Epithelial cell of proximal tubule (primary cell): ENCODE results near the gene SPINT3. TPM values are rescaled to one million over a fixed set of nuclear protein-coding genes. Genes with fewer than 3 reads are reported as not detected.

Source experiments
- DNase-seq: peaks from one replicate; pipeline ENCODE4 v3.0.0-alpha.2; 2011; ENCODE audit warnings: low read depth
- H3K4me3 ChIP-seq: 2 replicates; pipeline ENCODE4 v1.5.1; 2011; ENCODE audit warnings: low read depth, mild to moderate bottlenecking, low read length
- total RNA-seq: library from RNA; depleted of rRNA; stranded (reverse); fragments of >200 nt; gene quantifications from 2 replicates; pipeline ENCODE4 v1.2.3, GENCODE V29; 2015
- TF ChIP-seq, protein P1 (sequence below): conservative IDR thresholded peaks from 2 replicates; pipeline ENCODE4 v1.5.1; 2012; ENCODE audit warnings: low read depth, mild to moderate bottlenecking, low read length

SPINT3 gene
- total RNA-seq, 1 donor from 2014 or later, result not detected

DNA sequence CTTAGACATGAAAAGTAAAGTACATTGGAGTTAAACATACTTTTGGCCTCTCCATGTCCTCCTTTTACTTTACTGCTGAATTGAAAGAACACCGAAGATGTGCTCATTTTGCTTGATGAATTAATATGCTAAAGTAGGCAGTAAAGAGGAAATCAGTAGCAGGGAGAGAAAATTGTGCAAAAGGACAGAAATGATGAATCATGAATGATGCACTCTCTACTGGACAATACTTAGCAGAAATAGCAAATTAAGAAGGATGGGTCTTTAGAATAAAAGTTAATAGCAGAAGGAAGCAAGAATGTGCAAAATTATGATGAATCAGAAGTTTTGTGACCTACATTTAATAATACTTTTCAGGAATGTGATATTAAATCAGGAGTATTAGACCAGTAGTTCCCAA lies 8.4 kb upstream of the SPINT3 start:
- TF ChIP-seq, protein P1, sequence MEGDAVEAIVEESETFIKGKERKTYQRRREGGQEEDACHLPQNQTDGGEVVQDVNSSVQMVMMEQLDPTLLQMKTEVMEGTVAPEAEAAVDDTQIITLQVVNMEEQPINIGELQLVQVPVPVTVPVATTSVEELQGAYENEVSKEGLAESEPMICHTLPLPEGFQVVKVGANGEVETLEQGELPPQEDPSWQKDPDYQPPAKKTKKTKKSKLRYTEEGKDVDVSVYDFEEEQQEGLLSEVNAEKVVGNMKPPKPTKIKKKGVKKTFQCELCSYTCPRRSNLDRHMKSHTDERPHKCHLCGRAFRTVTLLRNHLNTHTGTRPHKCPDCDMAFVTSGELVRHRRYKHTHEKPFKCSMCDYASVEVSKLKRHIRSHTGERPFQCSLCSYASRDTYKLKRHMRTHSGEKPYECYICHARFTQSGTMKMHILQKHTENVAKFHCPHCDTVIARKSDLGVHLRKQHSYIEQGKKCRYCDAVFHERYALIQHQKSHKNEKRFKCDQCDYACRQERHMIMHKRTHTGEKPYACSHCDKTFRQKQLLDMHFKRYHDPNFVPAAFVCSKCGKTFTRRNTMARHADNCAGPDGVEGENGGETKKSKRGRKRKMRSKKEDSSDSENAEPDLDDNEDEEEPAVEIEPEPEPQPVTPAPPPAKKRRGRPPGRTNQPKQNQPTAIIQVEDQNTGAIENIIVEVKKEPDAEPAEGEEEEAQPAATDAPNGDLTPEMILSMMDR, result no peak
- no peak overlapping the region for H3K4me3 ChIP-seq
- DNase-seq, result no peak

DNA sequence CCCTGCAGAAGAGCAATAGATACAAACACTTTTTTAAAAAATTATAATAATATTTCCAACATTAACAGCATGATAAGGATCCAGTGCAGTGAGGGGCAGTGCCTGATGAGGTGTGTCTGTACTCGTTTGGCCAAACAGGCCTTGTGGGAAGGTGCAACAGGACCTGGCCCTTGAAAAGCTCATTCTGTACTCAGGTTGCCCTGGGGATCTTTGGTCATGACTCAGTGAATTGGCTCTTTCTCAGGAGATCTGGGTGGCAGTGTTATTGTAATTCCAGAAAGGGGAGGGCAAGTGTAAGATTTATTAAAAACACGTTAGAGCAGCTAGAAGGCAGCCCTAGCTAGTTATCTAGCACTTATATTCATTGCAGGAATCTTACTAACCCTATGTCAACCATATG lies 2.9 kb upstream of the SPINT3 start:
- TF ChIP-seq, protein P1, result no peak
- H3K4me3 ChIP-seq, result no peak overlapping the region
- peak; percentile 22 for DNase-seq

DNA sequence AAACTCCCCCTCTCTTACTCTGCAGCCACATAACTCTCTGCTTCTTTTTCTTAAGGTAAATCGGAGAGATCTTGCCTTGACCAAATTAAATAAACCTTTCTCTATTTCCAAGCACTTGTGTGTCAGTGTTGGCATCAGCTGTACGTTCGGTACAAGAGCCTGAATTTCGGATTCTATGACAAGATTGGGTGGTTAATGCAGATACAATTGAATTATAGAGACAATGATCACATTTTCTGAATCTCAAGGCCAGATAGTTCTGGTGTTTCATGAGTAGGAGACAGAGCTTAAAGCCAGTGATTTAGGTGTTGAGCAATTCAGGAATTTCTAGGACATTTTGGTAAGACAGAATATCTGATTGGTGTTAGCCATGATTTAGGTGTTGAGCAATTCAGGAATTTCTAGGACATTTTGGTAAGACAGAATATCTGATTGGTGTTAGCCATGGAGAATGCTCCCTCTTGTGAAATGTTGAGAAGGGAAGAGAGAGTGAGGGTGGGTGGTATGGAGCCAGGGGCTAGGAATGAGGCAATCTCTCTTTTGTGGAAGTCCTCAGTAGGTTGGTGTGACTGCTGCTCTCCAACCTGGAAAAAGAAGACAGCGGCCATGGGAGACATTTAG lies 5.1 kb downstream of the SPINT3 start:
- H3K4me3 ChIP-seq, result no peak overlapping the region
- TF ChIP-seq, protein P1, result no peak
- DNase-seq, result no peak

DNA sequence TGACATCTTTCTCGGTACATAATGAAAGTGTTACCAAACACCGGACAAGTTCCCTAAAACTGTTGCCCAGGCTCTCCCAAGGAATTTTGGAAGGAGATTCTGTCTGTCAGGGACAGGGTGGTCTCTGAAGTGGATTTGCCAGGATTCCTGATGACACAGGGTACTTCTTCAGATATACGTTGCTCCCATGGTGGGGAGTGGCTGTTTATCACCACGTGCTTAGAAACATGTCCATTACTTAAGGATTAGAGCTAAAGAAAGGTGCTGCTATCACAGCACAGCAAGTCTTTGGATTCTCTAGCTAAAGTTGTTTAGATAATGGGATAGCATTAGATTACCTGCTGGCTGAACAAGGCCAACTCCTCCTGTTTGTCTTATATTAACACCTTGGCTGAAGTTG lies 6.3 kb downstream of the SPINT3 start:
- DNase-seq, result no peak
- no peak overlapping the region for H3K4me3 ChIP-seq
- TF ChIP-seq, protein P1, result no peak

DNA sequence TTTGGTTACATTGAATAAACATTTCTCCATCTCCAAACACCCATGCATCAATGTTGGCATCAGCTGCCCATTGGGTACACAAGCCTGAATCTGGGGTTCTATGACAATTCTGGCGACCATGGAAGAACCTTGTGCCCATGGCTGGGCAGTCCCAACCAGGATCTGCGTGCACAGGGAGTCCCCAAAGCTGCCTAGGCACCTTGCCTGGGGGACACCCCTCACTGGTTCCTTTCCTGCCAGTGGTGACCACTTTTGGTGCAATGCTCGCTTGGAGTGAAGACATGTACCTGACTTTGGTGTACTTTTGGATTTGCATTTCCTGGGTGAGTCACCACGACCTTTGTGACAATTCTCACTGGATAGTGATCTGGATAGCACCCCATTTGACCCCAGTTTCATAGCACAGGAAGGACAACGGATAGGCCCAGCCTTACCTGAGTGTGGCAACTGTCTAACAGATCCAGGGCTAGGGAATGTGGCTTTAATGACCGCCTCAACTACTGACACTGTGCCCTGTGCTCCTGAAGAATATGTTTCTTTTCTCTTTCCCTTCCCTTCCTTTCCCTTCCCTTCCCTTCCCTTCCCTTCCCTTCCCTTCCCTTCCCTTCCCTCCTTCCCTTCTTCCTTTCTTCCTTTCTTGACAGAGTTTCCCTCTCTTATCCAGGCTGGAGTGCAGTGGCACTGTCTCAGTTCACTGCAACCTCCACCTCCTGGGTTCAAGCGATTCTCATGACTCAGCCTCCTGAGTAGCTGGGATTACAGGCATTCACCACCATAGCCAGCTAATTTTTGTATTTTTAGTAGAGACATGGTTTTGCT lies 7.1 kb downstream of the SPINT3 start:
- TF ChIP-seq, protein P1, result no peak
- no peak overlapping the region for H3K4me3 ChIP-seq
- DNase-seq, result no peak

DNA sequence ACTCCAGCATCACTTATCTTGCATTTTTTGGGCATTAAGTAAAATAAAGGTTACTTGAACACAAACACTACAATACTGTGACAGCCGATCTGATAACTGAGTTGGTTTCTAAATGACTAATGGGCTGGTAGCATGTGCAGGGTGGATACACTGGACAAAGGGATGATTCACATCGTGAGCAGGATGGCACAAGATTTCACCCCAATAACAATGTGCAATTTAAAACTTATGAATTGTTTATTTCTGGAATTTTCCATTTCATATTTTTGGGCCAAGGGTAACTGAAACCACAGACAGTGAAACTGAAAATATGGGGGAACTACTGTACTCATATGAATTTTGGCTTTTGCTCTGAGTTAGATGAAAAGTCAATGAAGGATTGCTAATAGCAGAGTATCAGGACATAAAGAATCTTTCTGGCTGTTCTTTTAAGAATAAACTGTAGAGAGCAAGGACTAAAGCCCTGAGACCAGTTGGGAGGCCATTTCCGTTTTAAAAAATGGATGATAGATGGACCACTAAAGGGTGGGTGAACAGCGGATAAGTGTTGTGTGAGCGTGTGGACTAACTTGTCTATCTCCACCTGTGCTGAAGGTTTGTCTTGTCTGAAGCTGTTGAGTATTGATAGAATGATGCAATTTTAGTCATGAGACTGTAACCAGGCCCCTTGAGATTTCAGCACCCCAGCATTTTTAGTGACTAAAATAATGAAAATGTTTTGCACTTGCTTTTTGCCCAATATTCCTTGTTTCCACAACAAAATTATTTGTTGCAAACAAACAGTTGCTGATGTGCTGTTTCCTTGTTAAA lies 8.2 kb downstream of the SPINT3 start:
- no peak for DNase-seq
- H3K4me3 ChIP-seq, result no peak overlapping the region
- TF ChIP-seq, protein P1, result no peak
